Activated CD4-positive, alpha-beta T cell treated with anti-CD3 and anti-CD28 coated beads, Interleukin-2, amount 50 U/mL, for 1 hour (primary cell): Measurements from ENCODE around the gene OAF.
"Not testable (repeated sequence)": the region's sequence is repeated elsewhere in the genome, so short reads cannot be mapped to it uniquely, and the experiment has no call there.

Experiments used
- DNase-seq: peaks from one replicate; pipeline ENCODE4 v3.0.0-alpha.2; 2020

Gene OAF

GRCh38 chr11:120244476-120245365, 33.9 kb downstream of the OAF start:
- DNase-seq, result no peak

- no peak for DNase-seq
Measured at GRCh38 chr11:120245434-120245833, 34.6 kb downstream of the OAF start.

DNA sequence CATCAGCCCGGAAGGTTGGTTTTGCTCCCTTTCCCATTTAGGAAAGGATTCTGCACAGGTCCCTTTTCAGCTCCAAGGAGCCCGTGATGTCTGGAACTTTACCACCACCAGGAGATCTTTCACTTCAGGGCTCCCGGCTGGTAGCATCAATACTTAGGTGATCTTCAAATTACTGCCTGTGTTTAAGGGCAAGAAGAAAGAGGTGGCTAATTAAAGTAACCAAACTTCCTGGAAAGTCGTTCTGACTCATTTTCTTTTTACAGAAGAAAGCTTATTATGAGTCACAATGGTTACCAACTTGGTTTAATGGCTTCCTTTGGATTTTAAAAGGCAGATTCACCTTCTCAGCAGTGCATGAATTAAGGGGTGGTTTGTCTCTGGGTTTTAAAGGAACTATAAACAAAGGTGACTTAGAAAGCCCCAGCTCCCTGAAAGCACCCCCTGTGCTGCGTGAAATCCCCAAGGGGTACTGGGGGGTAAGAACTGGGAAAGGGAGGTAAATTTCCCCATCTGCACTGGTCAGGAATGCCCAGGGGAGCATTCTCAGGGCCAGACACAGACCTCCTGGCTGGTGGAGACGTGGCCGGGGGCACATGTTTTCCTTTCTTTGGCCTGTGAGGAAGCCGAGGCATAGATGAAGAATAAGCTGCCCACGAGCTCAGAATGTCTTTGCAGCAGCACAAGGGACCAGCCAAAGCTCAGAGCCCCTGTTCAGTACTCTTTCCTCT, 37.9 kb downstream of the OAF start:
- DNase-seq, result no peak

DNA sequence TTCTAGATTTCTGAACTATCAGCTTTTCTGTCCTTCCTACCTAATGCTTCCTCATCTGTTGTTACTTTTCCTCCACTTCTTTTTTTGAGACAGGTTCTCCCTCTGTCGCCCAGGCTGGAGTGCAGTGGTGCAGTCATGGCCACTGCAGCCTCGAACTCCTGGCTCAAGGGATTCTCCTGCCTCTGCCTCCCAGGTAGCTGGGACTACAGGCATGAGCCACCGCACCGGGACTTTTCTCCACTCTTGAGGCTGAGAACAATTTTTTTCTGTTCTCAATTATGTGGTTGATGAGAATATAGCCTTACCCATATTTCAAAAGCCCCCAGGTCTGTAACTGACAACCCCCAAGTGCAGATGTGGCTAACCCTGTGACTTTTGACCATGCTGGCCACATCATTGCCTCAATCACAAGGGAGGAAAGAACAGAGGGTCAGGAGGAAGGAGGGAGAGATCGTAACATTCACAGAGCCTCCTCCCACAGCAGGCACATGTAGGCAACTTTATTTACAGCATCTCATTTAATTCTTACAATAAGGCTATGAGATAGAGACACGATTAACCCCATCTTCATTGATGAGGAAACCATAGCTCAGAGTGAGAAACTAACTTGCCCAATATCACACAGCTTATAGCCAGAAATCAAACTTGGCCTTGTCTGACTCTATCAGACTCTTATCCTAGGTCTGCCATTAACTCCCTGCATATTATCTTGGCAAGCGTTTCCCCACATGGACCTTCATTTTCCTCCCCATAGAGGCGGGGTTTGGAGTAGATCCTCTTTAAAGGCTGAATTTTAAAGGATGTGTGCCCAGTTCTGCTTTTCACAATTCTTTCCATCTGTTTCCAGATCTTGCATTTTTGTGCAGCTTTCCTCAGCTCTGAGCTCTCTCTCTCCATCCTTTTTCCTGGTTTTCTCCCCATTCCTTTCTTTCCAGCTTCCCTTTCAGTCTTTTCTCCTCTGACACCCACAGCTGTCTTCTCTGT, 38.7 kb downstream of the OAF start:
- no peak for DNase-seq

DNA sequence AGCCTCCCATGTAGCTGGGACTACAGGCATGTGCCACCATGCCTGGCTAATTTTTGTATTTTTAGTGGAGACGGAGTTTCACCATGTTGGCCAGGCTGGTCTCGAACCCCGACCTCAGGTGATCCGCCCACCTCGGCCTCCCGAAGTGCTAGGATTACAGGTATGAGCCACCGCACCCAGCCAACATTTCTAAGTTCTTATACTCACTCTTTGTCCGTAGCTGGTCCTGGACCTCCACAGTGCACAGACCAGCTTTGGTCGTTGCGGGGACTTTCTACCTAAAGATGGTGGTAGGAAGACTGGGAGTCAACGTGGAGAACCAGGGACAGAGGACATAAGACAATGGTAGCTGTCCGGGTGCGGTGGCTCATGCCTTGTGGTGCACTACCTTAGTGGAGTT, 42.5 kb downstream of the OAF start:
- DNase-seq, result not testable (repeated sequence)

- no peak for DNase-seq
Measured at GRCh38 chr11:120254788-120255518, 44.1 kb downstream of the OAF start.

GRCh38 chr11:120255519-120255866, 44.7 kb downstream of the OAF start:
- DNase-seq, result no peak

DNA sequence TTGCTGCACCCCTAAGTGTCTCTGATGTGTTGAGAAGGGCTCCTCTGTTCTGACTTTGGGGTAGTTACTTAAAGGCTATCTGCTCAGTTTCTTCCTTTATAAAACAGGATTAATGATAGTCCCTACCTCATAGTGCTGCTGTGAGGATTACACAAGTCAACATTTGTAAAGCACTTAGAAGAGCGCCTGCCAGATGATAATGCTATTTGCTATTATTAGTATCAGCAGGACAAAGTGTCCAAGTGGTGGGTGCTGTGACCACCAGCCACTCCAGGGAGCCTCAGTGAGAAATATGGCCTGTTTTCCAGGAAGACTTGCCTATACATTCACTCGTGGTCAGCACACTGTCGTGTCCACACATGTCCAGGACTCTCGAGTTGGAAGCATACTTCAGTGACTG, 45.3 kb downstream of the OAF start:
- DNase-seq, result no peak

- DNase-seq, result no peak
Measured at GRCh38 chr11:120256779-120257178, 45.9 kb downstream of the OAF start.

DNA sequence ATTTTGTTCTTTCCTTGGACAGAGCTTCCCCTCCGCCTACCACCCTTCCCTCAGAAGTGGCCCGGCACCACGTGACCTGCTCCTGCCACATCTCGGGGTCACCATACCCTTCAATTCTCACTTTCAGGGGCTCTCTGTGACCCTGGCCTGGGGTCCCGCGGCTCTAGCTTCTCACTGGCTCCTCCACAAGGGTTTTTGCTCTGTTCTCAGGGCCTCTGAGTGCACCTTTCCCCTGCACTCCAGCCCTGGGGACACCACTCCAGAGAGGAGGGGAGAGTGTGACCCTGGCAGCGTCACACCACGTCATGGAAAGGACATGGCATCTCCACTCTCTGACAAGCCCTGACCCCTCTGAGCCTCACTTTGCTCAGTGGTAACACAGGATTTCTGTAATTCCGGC, 46.5 kb downstream of the OAF start:
- no peak for DNase-seq

- DNase-seq, result no peak
Measured at GRCh38 chr11:120258661-120259060, 47.8 kb downstream of the OAF start.

DNA sequence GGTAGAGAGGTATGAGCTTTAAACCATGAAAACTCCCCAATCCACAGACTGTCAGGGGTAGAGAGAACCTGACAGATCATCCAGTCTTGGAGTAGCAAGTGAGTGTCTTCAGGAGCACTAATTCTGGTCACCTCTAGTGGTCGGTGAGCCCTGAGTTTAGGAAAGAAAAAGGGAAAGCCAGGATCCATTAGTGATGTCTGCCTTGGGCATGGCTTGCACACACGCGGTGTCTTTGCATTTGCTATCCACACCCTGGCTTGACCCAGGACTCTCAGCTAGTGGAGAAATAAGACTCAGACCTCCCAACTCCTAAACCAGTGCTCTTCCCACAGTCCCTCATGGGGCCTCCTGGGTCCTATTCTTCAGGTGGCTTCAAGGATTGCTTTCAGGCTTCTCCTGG, 48.4 kb downstream of the OAF start:
- no peak for DNase-seq

DNA sequence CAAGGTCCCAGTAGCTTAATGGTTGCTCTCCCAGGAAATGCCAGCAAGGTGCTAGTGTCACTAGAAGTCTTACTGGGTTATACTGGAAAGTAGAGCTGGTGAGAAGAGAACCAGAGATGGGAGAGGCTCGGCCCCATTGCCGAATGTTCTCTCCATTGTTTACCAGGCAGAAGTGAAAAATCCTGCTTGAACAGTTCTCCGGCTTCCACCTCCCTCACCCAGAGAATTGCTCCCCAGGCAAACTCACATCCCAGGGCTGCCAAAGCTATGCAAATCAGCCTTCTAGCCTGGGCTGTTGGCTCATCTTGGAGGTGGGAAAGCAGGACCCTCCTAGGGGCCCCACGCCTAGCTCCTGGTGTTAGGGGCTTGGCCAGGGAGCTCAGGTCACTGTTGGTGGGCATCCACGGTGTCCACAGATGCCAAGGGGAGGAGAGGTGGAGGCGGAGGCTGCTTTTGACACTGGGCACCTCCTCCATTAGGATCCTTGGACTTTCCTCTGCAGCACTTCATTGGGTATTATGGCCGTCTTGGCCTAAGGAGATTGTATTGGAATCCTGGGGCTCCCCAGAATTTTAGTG, 49.2 kb downstream of the OAF start:
- no peak for DNase-seq

GRCh38 chr11:120260616-120261015, 49.8 kb downstream of the OAF start:
- DNase-seq, result no peak

DNA sequence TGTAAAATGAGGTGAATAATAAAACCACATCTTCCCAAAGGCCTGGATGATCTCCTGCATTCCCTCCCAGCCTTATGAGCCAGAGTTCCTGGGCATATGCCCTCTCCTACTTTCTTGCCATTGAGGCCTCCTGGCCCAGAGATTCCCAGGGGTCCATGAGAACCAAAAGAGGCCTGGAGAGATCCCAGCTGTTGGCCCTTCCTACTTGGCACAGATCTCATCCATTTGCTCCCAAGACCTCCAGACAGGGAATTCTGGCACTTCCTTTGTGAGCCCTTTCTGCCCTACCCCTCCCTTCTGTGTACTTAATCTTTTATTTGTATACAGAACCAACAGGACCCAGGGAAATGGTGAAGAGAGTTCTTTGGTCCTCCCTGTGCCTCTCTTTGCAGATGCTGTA, 50.5 kb downstream of the OAF start:
- DNase-seq, result no peak

DNA sequence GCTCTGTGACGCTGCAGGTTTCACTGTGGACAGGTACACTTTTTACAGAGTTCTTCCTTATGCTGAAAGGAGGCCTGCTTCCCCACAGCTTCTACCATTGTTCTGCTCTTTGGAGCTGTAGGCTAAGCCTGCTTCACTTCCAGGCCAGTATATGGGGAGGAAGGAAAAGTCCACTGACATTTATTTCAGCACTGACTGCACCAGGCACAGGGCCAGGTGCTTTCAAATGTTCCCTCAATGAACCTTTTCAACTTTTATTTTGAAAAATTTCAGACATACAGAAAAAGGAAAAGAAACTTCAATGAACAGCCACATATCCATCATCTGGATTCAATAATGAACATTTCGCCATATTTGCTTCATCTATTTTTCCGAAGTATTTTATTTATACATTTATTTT, 51.1 kb downstream of the OAF start:
- DNase-seq, result no peak

- no peak for DNase-seq
Measured at GRCh38 chr11:120267319-120267718, 56.5 kb downstream of the OAF start.

DNA sequence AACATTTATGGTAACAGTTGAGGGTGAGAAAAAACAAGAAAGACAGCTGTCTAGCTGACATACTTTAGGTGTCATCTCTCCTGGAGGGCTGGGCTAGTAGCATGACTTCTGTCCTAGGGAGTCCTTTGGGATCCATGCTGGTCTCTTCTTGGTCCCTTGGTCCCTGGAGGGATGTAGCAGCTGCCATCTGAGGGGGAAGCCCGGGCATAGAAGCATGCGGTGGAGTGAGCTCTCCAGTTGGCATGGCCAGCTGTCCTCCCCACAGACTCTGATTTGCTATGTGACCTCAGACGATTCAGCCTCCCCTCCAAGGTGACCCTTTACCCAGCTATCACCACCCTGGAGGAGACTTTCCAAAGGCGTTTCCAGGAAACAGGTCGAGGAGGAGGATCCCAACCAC, 57.9 kb downstream of the OAF start:
- no peak for DNase-seq

DNA sequence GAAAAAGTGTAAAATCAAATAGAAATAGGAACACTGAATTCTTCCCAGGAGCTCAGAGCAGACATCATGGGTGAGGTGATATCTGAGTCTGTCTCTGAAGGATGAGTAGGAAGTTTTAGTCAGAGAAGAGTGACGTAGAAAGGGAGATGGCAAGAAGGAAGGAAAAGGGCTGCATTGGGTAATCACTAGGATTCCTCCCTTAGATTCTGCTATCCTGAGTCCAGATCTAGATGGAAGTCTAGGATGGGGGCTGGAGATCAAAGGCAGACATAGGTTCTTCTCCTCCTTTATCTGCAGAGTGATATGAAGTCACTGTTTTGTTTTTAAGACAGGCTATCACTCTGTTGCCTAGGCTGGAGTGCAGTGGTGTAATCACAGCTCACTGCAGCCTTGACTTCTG, 59.6 kb downstream of the OAF start:
- no peak for DNase-seq

DNA sequence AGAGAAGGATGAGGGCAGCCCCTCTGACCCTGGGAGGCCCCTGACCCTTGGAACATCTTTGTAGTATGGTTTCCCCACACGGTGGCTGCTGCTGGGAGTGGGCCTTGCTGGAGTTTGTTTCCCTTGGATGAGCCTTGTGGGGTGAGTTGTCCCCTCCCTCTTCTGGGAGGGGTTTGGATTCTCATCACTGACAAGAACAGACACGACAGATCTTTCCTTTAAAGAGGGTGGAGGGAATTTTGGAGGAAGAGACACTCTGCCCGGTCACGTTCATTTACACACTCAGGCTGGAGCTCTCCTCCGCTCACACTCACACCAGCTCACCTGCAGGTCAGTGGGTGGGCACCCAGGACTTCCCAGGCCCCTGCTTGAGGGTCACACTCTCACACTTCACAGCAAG, 60.8 kb downstream of the OAF start:
- DNase-seq, result no peak

- DNase-seq, result no peak
Measured at GRCh38 chr11:120272303-120272702, 61.5 kb downstream of the OAF start.

DNA sequence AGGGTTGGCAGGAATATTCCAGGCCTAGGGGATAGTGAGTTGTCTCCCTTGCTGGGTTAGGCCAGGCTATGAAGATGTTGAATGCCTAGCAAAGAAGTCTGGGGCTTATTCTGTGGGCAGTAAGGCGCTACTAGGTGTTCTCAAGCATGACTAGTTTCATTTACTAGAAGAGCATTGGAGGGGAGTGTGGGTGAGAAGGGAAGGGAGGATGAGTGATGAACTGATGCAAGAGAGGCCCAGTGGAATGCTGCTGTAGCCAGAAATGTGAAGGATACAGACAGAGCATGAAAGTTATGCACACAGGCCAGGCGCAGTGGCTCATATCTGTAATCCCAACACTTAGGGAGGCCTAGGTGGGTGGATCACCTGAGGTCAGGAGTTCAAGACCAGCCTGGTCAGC, 62.6 kb downstream of the OAF start:
- DNase-seq, result no peak
